Spleen (tissue), 3 donors: ENCODE measurements around the gene EXOSC9.

Experiments used
- POLR2A ChIP-seq, 3 donors: fragments of 450-650 bp; IDR thresholded peaks; one replicate each; pipeline ENCODE4 v1.5.1; 2017; ENCODE audit warnings: antibody characterized with exemption in 3 of 3, mild to moderate bottlenecking in 1 of 3
- POLR2AphosphoS5 ChIP-seq, 3 donors: sonication (generic); formaldehyde crosslinking; IDR thresholded peaks; one replicate each; pipeline ENCODE4 v1.5.1; 2017; ENCODE audit warnings: antibody characterized with exemption in 3 of 3

- TF ChIP-seq POLR2AphosphoS5 (IDR thresholded peaks at IDR 0.05) (no peak), POLR2A (IDR thresholded peaks at IDR 0.05) (no peak)
Observed at GRCh38 chr4:121800638-121800960, 524 bp upstream of the EXOSC9 start.
